ENCODE data around the gene PRDM1. TPM values are rescaled to one million over a fixed set of nuclear protein-coding genes. Genes with fewer than 3 reads are reported as not detected.

PRDM1 gene
- total RNA-seq, 1 donor from 2014 or later, result 17.5 TPM

GRCh38 chr6:106046116-106046853 lies 39.9 kb upstream of the PRDM1 start:
- no peak for TF ChIP-seq CTCF (IDR thresholded peaks at IDR 0.05)
- DNase-seq, result no peak
- intact Hi-C loops (cut with DNase I), result no loop called here

GRCh38 chr6:106046854-106047200 lies 39.3 kb upstream of the PRDM1 start:
- Histone ChIP-seq H3K4me1 (no peaks in the 10 kb centered on the region), H3K27ac (no peak overlapping the region), H3K36me3 (no peaks in the 10 kb centered on the region), H3K27me3 (no peaks in the 10 kb centered on the region), H3K4me3 (no peak overlapping the region), H3K9me3 (no peaks in the 10 kb centered on the region)
- no peak for TF ChIP-seq CTCF (IDR thresholded peaks at IDR 0.05)
- intact Hi-C loops (cut with DNase I), result no loop called here
- ATAC-seq, result no peak
- DNase-seq, result no peak

More at GRCh38 chr6:106046116-106046853, 39.9 kb upstream of the PRDM1 start:
- Histone ChIP-seq H3K27ac (no peak overlapping the region), H3K4me1 (no peaks in the 10 kb centered on the region), H3K27me3 (no peaks in the 10 kb centered on the region), H3K9me3 (no peaks in the 10 kb centered on the region), H3K4me3 (no peak overlapping the region), H3K36me3 (no peaks in the 10 kb centered on the region)
- ATAC-seq, result no peak

DNA sequence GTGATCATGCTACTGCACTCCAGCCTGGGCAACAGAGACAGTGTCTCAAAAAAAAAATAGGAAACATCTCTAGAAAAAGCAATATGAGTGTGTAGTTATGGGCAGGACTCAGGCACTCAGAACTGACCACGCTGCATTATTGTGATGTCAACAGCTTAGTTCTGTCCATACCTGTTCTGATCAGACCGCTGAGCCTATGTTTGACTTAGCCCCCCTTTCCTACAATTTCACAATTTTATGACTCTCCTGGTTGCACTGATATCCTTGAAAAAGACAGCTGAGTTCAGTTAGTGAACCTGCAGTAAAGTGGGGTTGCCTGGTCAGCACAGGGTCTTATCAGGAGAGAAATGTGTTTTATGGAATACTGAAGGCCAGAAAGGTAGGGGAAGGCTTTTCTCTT lies 37.8 kb upstream of the PRDM1 start:
- Histone ChIP-seq H3K36me3 (no peaks in the 10 kb centered on the region), H3K27ac (no peak overlapping the region), H3K4me3 (no peak overlapping the region), H3K4me1 (no peaks in the 10 kb centered on the region), H3K9me3 (no peaks in the 10 kb centered on the region), H3K27me3 (no peaks in the 10 kb centered on the region)
- intact Hi-C loops (cut with DNase I), result no loop called here
- DNase-seq, result no peak
- no peak for TF ChIP-seq CTCF (IDR thresholded peaks at IDR 0.05)
- no peak for ATAC-seq

DNA sequence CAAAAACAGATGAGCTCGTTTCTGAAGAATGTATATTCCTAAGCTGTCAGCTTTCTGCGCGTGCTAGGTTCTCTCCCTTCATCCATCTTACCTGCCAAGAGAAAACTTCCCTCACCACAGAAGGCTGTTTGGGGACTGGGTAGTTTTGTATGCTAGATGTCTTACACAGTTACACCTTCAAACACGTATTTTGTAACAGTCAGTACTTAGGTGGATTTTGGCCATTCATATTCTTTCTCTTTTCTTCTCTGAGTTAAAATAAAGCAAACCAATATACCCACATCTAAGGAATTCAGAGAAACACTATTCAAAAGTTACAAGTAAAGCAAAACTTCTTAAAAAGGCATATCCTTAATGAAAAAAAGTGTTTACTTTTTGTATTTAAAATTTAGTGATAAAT lies 35.6 kb upstream of the PRDM1 start:
- ATAC-seq (no peak), DNase-seq (no peak)
- Histone ChIP-seq H3K27me3 (no peaks in the 10 kb centered on the region), H3K27ac (no peak overlapping the region), H3K4me3 (no peak overlapping the region), H3K4me1 (no peaks in the 10 kb centered on the region), H3K36me3 (no peaks in the 10 kb centered on the region), H3K9me3 (no peaks in the 10 kb centered on the region)
- intact Hi-C loops (cut with DNase I), result no loop called here
- TF ChIP-seq CTCF (IDR thresholded peaks at IDR 0.05), result no peak

DNA sequence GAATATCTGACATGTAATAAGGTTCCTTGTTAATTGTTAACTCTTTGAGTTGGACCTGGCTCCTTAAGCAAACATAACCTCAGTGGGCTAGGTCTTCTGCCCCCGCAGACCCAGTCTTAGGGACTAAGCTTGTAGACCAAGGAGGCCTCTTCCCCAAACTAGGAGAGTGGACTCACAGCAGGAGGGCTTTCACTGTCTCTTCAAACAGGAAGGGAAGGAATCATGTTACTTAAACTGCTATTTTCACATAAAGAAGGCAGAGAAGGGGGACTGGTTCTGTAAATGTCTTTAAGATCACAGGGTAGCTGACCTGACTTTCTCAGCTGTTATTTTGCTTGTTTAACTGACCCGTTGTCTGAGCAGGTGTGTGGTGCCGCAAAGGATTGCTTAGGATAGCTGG lies 34.9 kb upstream of the PRDM1 start:
- no peak for DNase-seq
- intact Hi-C loops (cut with DNase I), result no loop called here
- Histone ChIP-seq H3K4me1 (peaks cover 6% of the 10 kb centered on the region), H3K27ac (no peak overlapping the region), H3K27me3 (no peaks in the 10 kb centered on the region), H3K36me3 (no peaks in the 10 kb centered on the region), H3K9me3 (no peaks in the 10 kb centered on the region), H3K4me3 (no peak overlapping the region)
- no peak for ATAC-seq
- TF ChIP-seq CTCF (IDR thresholded peaks at IDR 0.05), result no peak

Measured in upper lobe of right lung (tissue), 1 donor.